AG04449 (cell line): Measurements from ENCODE around the gene NECTIN4.

Source experiments
- CTCF ChIA-PET: fragments of 350-600 bp; formaldehyde crosslinking; extraction: SDS; loops from one replicate; lab custom pipeline; 2021; ENCODE audit warnings: antibody characterized with exemption; lab: Yijun Ruan, JAX
- POLR2A ChIA-PET: fragments of 400-600, 350-600 bp; formaldehyde crosslinking; extraction: SDS; loops from one replicate; lab custom pipeline; 2020; ENCODE audit warnings: antibody characterized with exemption, inconsistent platforms; lab: Yijun Ruan, JAX
- DNase-seq: peaks from one replicate; pipeline ENCODE4 v3.0.0-alpha.2; 2010; ENCODE audit warnings: low read depth, low spot score
- H3K4me3 ChIP-seq: 2 replicates; pipeline ENCODE4 v1.5.1; 2011; ENCODE audit warnings: low read depth, mild to moderate bottlenecking, control low read depth, low read length
- CTCF ChIP-seq: IDR thresholded peaks from one replicate; pipeline ENCODE4 v1.5.1; 2011; ENCODE audit warnings: mild to moderate bottlenecking, moderate library complexity, low read length, control low read depth, inconsistent platforms; ENCODE audit not compliant: insufficient read depth; ENCODE audit errors: missing control alignments

Gene NECTIN4

DNA sequence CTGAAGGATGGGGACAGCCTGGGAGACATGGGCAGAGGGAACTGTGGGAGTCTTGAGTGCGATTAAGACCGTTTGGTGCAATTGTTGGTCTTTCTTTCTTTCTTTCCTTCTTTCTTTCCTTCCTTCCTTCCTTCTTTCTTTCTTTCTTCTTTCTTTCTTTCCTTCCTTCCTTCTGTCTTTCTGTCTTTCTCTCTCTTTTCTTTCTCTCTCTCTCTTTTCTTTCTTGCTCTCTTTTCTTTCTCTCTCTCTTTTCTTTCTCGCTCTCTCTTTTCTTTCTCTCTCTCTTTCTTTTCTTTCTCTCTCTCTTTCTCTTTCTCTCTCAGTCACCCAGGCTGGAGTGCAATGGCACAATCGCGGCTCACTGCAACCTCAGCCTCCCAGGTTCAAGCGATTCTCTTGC, 5.9 kb upstream of the NECTIN4 start:
- ChIA-PET CTCF (interaction anchor here (1.1 to 7.9 kb wide), 7 partner anchors 9 to 101 kb away, joined by 3 to 146 read pairs (median 57); partner anchors contain the start of genes ARHGAP30, NIT1, PFDN2 and TSTD1), POLR2A (no interaction called here)
- no peak for TF ChIP-seq CTCF
- H3K4me3 ChIP-seq, result no peak overlapping the region
- DNase-seq, result no peak

GRCh38 chr1:161094481-161094880, 5.1 kb upstream of the NECTIN4 start:
- TF ChIP-seq CTCF, result no peak
- no peak overlapping the region for H3K4me3 ChIP-seq
- CTCF ChIA-PET, result interaction anchor here (3.3 to 7.9 kb wide), 5 partner anchors 12 to 100 kb away, joined by 19 to 146 read pairs (median 100); partner anchors contain the start of genes ARHGAP30, NIT1, PFDN2 and TSTD1
- POLR2A ChIA-PET, result no interaction called here
- no peak for DNase-seq

DNA sequence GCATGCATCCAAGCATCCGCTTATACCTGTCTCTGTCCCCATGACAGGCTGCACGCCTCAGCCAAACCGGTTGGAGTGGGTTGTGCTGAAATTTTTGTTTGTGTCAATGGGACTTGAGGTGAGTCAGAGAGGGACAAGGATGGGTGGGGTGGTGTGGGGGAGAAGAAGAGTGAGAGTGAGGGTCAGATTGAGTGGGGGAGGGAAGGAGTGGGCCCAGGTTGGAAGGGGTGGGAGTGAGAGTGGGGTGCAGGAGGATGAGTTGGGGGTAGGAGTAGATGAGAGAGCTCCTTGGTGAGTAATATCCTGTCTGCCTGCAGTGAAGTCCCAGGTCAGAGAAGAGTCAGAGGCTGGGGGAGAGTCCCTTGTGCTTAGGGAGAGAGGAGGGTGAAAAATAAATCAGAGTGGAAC, 3.3 kb upstream of the NECTIN4 start:
- no peak for DNase-seq
- H3K4me3 ChIP-seq, result no peak overlapping the region
- ChIA-PET POLR2A (no interaction called here), CTCF (interaction anchor here (1.1 to 3.3 kb wide), 4 partner anchors 10 to 100 kb away, joined by 3 to 19 read pairs (median 8); no protein-coding TSS in a partner anchor)
- TF ChIP-seq CTCF, result no peak

DNA sequence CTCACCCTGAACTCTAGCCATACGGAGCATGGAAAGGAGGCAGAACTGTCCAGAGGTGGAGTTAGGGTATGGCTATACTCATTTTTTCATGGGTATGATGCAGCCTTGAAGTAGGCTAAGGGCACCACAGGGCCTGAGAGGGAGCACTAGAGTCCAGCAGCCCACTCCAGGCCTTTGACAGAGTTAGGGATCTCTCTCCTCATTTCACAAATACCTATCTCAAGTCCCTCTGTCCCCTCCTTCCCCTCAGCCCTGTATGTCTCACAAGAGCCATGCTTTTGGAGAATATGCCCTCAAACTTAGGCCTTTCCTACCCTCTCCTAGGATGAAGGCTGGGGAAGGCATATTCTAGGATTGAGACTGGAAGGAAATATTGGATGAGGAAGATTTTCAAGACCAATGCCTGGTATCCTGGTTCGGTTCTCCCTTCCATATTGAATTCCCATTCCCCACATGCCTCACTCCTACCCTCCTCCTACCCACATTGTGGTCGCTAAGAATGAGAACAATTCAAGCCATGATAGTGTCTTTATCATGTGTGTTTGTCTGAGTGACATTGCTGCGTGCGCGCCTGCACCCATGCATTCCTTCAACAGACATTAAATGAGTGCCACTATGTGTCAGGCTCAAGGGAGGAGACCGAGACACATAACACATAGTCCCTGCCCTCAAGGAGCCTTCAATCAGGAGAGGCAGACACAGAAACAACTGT, 2.6 kb upstream of the NECTIN4 start:
- no peak for TF ChIP-seq CTCF
- no peak for DNase-seq
- CTCF ChIA-PET, result interaction anchor here (1.1 to 3.3 kb wide), 3 partner anchors 9 to 81 kb away, joined by 3 to 19 read pairs (median 8); no protein-coding TSS in a partner anchor
- POLR2A ChIA-PET, result no interaction called here
- no peak overlapping the region for H3K4me3 ChIP-seq

DNA sequence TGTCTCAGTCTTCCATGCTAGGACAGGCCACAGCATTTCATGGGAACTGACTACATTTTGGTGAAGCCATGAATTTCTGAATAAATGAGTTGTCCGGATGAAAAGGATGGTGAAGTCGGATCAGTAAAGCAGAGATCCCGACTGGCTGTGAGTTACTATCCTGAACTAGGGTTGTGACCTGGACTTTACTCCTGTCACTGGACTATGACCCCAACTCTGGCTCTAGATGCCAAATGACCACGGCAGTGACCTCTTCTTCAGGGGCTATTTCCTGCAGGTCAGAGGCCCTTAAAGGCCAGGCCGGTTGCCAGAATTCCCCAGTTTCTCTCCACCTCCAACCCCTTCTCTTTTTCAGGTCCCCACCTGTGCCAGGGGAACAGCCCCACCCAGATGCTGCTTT, 1.7 kb upstream of the NECTIN4 start:
- H3K4me3 ChIP-seq, result no peak overlapping the region
- no peak for DNase-seq
- CTCF ChIA-PET, result no interaction called here
- POLR2A ChIA-PET, result no interaction called here
- no peak for TF ChIP-seq CTCF

DNA sequence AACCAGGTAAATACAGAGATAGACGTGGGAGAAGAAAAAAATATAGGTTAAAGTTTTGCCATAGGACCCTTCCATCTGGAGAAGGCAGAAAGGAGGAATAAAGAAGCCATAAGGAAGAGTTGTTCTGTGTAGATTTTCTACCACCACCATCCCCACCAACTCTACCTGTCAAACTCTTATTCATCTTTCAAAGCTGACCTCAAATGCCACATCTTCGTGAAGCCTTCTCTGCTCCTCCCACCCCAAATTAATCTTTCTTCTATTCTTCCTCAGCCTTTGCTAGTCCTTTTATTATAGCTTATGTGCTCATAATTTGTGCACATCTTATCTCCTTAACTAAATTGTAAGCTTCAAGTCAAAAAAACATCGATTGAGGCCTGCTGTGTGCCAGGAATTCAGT, 1.3 kb upstream of the NECTIN4 start:
- DNase-seq, result no peak
- no peak overlapping the region for H3K4me3 ChIP-seq
- ChIA-PET POLR2A (no interaction called here), CTCF (no interaction called here)
- no peak for TF ChIP-seq CTCF
